H1 (cell line): ENCODE results near the gene POLE2. TPM values are rescaled to one million over a fixed set of nuclear protein-coding genes. Genes with fewer than 3 reads are reported as not detected.

Experiments used
- HDAC6 ChIP-seq: IDR thresholded peaks from one replicate; pipeline ENCODE4 v1.7.1; 2012; ENCODE audit warnings: low read depth, mild to moderate bottlenecking, inconsistent platforms, low read length, moderate library complexity
- MAFK ChIP-seq: IDR thresholded peaks from 2 replicates; pipeline ENCODE4 v1.6.1; 2012; ENCODE audit warnings: low read depth, mild to moderate bottlenecking, improper control_type of control experiment, low read length
- RBBP5 ChIP-seq: IDR thresholded peaks from 2 replicates; pipeline ENCODE4 v1.7.1; 2012; ENCODE audit warnings: low read depth, mild to moderate bottlenecking, inconsistent platforms, low read length, moderate library complexity, borderline replicate concordance
- SIX5 ChIP-seq: IDR thresholded peaks from 2 replicates; pipeline ENCODE4 v1.6.1; 2011; ENCODE audit warnings: mild to moderate bottlenecking, low read depth, low read length
- YY1 ChIP-seq: IDR thresholded peaks from 2 replicates; pipeline ENCODE4 v1.6.1; 2011; ENCODE audit warnings: low read depth, mild to moderate bottlenecking, low read length
- polyA plus RNA-seq, 7 experiments: library from polyadenylated mRNA; depleted of rRNA in 3 of 7; stranded (reverse) in 5 of 7; unstranded in 2 of 7; fragments of >200 nt in 5 of 7; fragments of 200-250 nt in 2 of 7; gene quantifications; 1 replicate in 5 of 7; 2 replicates in 1 of 7; 4 replicates in 1 of 7; pipeline versions ENCODE4 v1.2.1 to v1.2.3, GENCODE V29; 2011 to 2013; ENCODE audit warnings: missing spikeins in 2 of 7, mixed read lengths in 2 of 7
- total RNA-seq: library from RNA; stranded (reverse); fragmentation: NEBNext Ultra II Directional; extraction: Animal tissue kit (Norgen Biotek cat#: 25700); gene quantifications from 2 replicates; pipeline ENCODE4 v1.2.1, GENCODE V29; 2021
- TF ChIP-seq, protein P1 (sequence below): fragments of 300-600 bp; sonication (generic); IDR thresholded peaks from 2 replicates; pipeline ENCODE4 v1.7.1; 2012; ENCODE audit warnings: low read length, moderate library complexity, mild to moderate bottlenecking, inconsistent platforms; ENCODE audit not compliant: insufficient replicate concordance

POLE2 gene
- total and polyA plus RNA-seq, 2 of the 8 experiments (the other 6 are each of a cell fraction or from before 2014, with no cell fraction given), result 31.2 to 41.7 TPM

DNA sequence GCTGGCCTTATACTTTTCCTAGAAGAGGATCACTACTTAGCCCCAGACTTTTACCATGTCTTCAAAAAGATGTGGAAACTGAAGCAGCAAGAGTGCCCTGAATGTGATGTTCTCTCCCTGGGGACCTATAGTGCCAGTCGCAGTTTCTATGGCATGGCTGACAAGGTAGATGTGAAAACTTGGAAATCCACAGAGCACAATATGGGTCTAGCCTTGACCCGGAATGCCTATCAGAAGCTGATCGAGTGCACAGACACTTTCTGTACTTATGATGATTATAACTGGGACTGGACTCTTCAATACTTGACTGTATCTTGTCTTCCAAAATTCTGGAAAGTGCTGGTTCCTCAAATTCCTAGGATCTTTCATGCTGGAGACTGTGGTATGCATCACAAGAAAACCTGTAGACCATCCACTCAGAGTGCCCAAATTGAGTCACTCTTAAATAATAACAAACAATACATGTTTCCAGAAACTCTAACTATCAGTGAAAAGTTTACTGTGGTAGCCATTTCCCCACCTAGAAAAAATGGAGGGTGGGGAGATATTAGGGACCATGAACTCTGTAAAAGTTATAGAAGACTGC, 65.9 kb downstream of the POLE2 start (continued):
- TF ChIP-seq, protein P1, sequence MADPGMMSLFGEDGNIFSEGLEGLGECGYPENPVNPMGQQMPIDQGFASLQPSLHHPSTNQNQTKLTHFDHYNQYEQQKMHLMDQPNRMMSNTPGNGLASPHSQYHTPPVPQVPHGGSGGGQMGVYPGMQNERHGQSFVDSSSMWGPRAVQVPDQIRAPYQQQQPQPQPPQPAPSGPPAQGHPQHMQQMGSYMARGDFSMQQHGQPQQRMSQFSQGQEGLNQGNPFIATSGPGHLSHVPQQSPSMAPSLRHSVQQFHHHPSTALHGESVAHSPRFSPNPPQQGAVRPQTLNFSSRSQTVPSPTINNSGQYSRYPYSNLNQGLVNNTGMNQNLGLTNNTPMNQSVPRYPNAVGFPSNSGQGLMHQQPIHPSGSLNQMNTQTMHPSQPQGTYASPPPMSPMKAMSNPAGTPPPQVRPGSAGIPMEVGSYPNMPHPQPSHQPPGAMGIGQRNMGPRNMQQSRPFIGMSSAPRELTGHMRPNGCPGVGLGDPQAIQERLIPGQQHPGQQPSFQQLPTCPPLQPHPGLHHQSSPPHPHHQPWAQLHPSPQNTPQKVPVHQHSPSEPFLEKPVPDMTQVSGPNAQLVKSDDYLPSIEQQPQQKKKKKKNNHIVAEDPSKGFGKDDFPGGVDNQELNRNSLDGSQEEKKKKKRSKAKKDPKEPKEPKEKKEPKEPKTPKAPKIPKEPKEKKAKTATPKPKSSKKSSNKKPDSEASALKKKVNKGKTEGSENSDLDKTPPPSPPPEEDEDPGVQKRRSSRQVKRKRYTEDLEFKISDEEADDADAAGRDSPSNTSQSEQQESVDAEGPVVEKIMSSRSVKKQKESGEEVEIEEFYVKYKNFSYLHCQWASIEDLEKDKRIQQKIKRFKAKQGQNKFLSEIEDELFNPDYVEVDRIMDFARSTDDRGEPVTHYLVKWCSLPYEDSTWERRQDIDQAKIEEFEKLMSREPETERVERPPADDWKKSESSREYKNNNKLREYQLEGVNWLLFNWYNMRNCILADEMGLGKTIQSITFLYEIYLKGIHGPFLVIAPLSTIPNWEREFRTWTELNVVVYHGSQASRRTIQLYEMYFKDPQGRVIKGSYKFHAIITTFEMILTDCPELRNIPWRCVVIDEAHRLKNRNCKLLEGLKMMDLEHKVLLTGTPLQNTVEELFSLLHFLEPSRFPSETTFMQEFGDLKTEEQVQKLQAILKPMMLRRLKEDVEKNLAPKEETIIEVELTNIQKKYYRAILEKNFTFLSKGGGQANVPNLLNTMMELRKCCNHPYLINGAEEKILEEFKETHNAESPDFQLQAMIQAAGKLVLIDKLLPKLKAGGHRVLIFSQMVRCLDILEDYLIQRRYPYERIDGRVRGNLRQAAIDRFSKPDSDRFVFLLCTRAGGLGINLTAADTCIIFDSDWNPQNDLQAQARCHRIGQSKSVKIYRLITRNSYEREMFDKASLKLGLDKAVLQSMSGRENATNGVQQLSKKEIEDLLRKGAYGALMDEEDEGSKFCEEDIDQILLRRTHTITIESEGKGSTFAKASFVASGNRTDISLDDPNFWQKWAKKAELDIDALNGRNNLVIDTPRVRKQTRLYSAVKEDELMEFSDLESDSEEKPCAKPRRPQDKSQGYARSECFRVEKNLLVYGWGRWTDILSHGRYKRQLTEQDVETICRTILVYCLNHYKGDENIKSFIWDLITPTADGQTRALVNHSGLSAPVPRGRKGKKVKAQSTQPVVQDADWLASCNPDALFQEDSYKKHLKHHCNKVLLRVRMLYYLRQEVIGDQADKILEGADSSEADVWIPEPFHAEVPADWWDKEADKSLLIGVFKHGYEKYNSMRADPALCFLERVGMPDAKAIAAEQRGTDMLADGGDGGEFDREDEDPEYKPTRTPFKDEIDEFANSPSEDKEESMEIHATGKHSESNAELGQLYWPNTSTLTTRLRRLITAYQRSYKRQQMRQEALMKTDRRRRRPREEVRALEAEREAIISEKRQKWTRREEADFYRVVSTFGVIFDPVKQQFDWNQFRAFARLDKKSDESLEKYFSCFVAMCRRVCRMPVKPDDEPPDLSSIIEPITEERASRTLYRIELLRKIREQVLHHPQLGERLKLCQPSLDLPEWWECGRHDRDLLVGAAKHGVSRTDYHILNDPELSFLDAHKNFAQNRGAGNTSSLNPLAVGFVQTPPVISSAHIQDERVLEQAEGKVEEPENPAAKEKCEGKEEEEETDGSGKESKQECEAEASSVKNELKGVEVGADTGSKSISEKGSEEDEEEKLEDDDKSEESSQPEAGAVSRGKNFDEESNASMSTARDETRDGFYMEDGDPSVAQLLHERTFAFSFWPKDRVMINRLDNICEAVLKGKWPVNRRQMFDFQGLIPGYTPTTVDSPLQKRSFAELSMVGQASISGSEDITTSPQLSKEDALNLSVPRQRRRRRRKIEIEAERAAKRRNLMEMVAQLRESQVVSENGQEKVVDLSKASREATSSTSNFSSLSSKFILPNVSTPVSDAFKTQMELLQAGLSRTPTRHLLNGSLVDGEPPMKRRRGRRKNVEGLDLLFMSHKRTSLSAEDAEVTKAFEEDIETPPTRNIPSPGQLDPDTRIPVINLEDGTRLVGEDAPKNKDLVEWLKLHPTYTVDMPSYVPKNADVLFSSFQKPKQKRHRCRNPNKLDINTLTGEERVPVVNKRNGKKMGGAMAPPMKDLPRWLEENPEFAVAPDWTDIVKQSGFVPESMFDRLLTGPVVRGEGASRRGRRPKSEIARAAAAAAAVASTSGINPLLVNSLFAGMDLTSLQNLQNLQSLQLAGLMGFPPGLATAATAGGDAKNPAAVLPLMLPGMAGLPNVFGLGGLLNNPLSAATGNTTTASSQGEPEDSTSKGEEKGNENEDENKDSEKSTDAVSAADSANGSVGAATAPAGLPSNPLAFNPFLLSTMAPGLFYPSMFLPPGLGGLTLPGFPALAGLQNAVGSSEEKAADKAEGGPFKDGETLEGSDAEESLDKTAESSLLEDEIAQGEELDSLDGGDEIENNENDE, result no peak
- TF ChIP-seq MAFK (no peak), SIX5 (no peak), YY1 (no peak), RBBP5 (no peak), HDAC6 (no peak)
- TF ChIP-seq, all 59 proteins: peak for 0
